K562 (cell line): Measurements from ENCODE around the gene NMNAT2. TPM values are rescaled to one million over a fixed set of nuclear protein-coding genes. Genes with fewer than 3 reads are reported as not detected.
"Not testable (repeated sequence)": the region's sequence is repeated elsewhere in the genome, so short reads cannot be mapped to it uniquely, and the experiment has no call there.

Experiments
- ATAC-seq: fragments of 200-7000 bp; cut with Tn5 transposase; 3 replicates; pipeline ENCODE4 v1.9.1; 2020; ENCODE audit warnings: moderate library complexity
- BruUV-seq: library from RNA; stranded (reverse); fragments of 400-500 nt; replicated peaks from 2 replicates; lab custom pipeline; 2021; lab: Mats Ljungman, UMichigan
- CTCF ChIA-PET: fragments of 300-600 bp; formaldehyde crosslinking; extraction: SDS; loops from one replicate; lab custom pipeline; 2021; ENCODE audit warnings: low intra/inter-chr PET ratio; lab: Yijun Ruan, JAX
- POLR2A ChIA-PET: fragments of 300-600, 350-650 bp; sonication (Branson Sonifier 250); formaldehyde crosslinking; extraction: SDS; loops from one replicate; lab custom pipeline; 2021; ENCODE audit warnings: antibody characterized with exemption, inconsistent platforms; lab: Yijun Ruan, JAX
- DNase-seq, 4 experiments: peaks; one replicate each; pipeline versions ENCODE4 v3.0.0 to v3.0.0-alpha.2; 2011 to 2018; ENCODE audit warnings: low spot score in 3 of 4, mixed read lengths in 3 of 4; ENCODE audit errors: extremely low read depth in 1 of 4
- FAIRE-seq: peaks from 2 replicates; lab custom pipeline; 2011; peaks lifted over from hg19 to GRCh38; lab: Jason Lieb, UNC
- H2AFZ ChIP-seq: 2 replicates; pipeline ENCODE4 v1.6.0; 2011; ENCODE audit warnings: low read depth, low read length, control low read depth, inconsistent platforms
- H3K27ac ChIP-seq: fragments of 200-600 bp; 3 replicates; pipeline ENCODE4 v1.8.0; 2011; ENCODE audit warnings: low read depth, mild to moderate bottlenecking, control low read depth, inconsistent platforms, low read length, moderate library complexity, mixed read lengths; ENCODE audit errors: extremely low read depth
- H3K27me3 ChIP-seq, 2 experiments: fragments of 300-600 bp in 1 of 2; 2 replicates in 1 of 2; 3 replicates in 1 of 2; pipeline versions ENCODE4 v1.6.0 to v1.8.0; 2011; ENCODE audit warnings: inconsistent platforms in 2 of 2, low read length in 2 of 2, mild to moderate bottlenecking in 1 of 2, mixed read lengths in 1 of 2, moderate library complexity in 1 of 2; ENCODE audit not compliant: control insufficient read depth in 2 of 2, insufficient read depth in 2 of 2
- H3K36me3 ChIP-seq: fragments of 300-600 bp; 3 replicates; pipeline ENCODE4 v1.8.0; 2011; ENCODE audit warnings: mild to moderate bottlenecking, low read length, inconsistent platforms; ENCODE audit not compliant: control insufficient read depth, insufficient read depth
- H3K4me1 ChIP-seq, 2 experiments: fragments of 200-600 bp in 1 of 2; replicated peaks in 1 of 2; 2 replicates in 1 of 2; 3 replicates in 1 of 2; pipeline versions ENCODE4 v1.5.1 to v1.8.0; 2011; ENCODE audit warnings: inconsistent platforms in 2 of 2, low read length in 2 of 2, mild to moderate bottlenecking in 1 of 2, mixed read lengths in 1 of 2, moderate library complexity in 1 of 2; ENCODE audit not compliant: control insufficient read depth in 2 of 2, insufficient read depth in 2 of 2
- H3K4me2 ChIP-seq: 2 replicates; pipeline ENCODE4 v1.6.1; 2011; ENCODE audit warnings: low read length, control low read depth, inconsistent platforms, mixed read lengths; ENCODE audit not compliant: insufficient read depth
- H3K4me3 ChIP-seq: fragments of 200-600 bp; sonication (generic), shearing (Covaris generic); 2 replicates; pipeline ENCODE4 v1.5.1; 2016; ENCODE audit warnings: control low read depth, inconsistent platforms
- H3K79me2 ChIP-seq: fragments of 200-600 bp; 3 replicates; pipeline ENCODE4 v1.8.0; 2011; ENCODE audit warnings: low read length, inconsistent platforms; ENCODE audit not compliant: control insufficient read depth, insufficient read depth
- H3K9ac ChIP-seq, 2 experiments: 2 replicates each; pipeline versions ENCODE4 v1.6.0 to v1.6.1; 2011; ENCODE audit warnings: low read depth in 2 of 2, low read length in 2 of 2, control low read depth in 1 of 2, inconsistent platforms in 1 of 2, mild to moderate bottlenecking in 1 of 2, mixed read lengths in 1 of 2; ENCODE audit not compliant: insufficient read depth in 1 of 2
- H3K9me1 ChIP-seq: one replicate; pipeline ENCODE4 v1.6.0; 2011; ENCODE audit warnings: inconsistent platforms, mild to moderate bottlenecking, low read length, moderate library complexity; ENCODE audit not compliant: control insufficient read depth, insufficient read depth
- H3K9me3 ChIP-seq: replicated peaks from 2 replicates; pipeline ENCODE4 v1.5.1; 2011; ENCODE audit warnings: low read depth, low read length, inconsistent platforms; ENCODE audit not compliant: control insufficient read depth, insufficient read depth
- H4K20me1 ChIP-seq: replicated peaks from 2 replicates; pipeline ENCODE4 v1.6.1; 2011; ENCODE audit warnings: low read length, inconsistent platforms, mixed read lengths; ENCODE audit not compliant: control insufficient read depth, insufficient read depth
- FOXA1 ChIP-seq: fragments of 450-650 bp; IDR thresholded peaks from 2 replicates; pipeline ENCODE4 v1.6.1; 2016; ENCODE audit warnings: mild to moderate bottlenecking, borderline replicate concordance
- HDAC2 ChIP-seq: fragments of 450-650 bp; IDR thresholded peaks from 2 replicates; pipeline ENCODE4 v1.6.1; 2016; ENCODE audit warnings: mild to moderate bottlenecking
- KLF16 ChIP-seq: IDR thresholded peaks from 2 replicates; pipeline ENCODE4 v1.6.1; 2016; ENCODE audit warnings: antibody characterized with exemption
- L3MBTL2 ChIP-seq: fragments of 450-650 bp; IDR thresholded peaks from 2 replicates; pipeline ENCODE4 v1.6.1; 2016; ENCODE audit warnings: mild to moderate bottlenecking, moderate library complexity
- RFX7 ChIP-seq: fragments of 250-450 bp; sonication (Bioruptor Pico); IDR thresholded peaks from 2 replicates; pipeline ENCODE4 v1.5.1; 2021; ENCODE audit warnings: mild to moderate bottlenecking
- ZFP1 ChIP-seq: fragments of 450-650 bp; formaldehyde crosslinking; IDR thresholded peaks from 2 replicates; pipeline ENCODE4 v1.4.0; 2020; ENCODE audit warnings: mild to moderate bottlenecking, mixed read lengths
- ZNF175 ChIP-seq: fragments of 200-800 bp; sonication (Bioruptor generic); IDR thresholded peaks from 2 replicates; pipeline ENCODE4 v1.6.1; 2016; ENCODE audit warnings: low read depth, mild to moderate bottlenecking, missing genetic modification characterization, missing compliant biosample characterization
- ZNF785 ChIP-seq: fragments of 250-450 bp; sonication (Bioruptor Pico); IDR thresholded peaks from 2 replicates; pipeline ENCODE4 v1.4.0; 2020; ENCODE audit warnings: mild to moderate bottlenecking
- WGBS: fragments of 100-300 bp; shearing (Covaris generic); methylation state at CpG from one replicate; pipeline ENCODE4 v1.1.6; 2016; ENCODE audit warnings: low coverage, mixed read lengths; ENCODE audit not compliant: insufficient coverage; ENCODE audit errors: missing lambda C conversion rate; 5-methylcytosine and 5-hydroxymethylcytosine counted together
- in situ Hi-C: fragments of 300-500 bp; cut with MboI; formaldehyde crosslinking; loops from 4 replicates; pipeline ENCODE4 v1.15.0; 2018; ENCODE audit warnings: inconsistent platforms, mixed read lengths
- intact Hi-C: fragments of 100-400 bp; cut with micrococcal nuclease; formaldehyde crosslinking; loops from 2 replicates; pipeline ENCODE4 v1.14.2; 2022
- polyA plus RNA-seq, 8 experiments: library from polyadenylated mRNA; depleted of rRNA in 4 of 8; stranded (reverse) in 5 of 8; unstranded in 3 of 8; fragments of >200 nt; fragmentation: Nextera tagmentation in 2 of 8; fragmentation: Illumina TruSeq in 1 of 8; extraction: Ambion mirVana in 2 of 8; extraction: Trizol in 1 of 8; gene quantifications; 2 replicates each; pipeline versions ENCODE4 v1.2.1 to v1.2.3, GENCODE V29; 2011 to 2014; ENCODE audit warnings: inconsistent platforms in 1 of 8, missing spikeins in 1 of 8
- total RNA-seq, 7 experiments: library from RNA; depleted of rRNA in 6 of 7; stranded (reverse); fragments of >200 nt in 6 of 7; fragmentation: Illumina TruSeq in 2 of 7; extraction: Trizol in 2 of 7; gene quantifications; 2 replicates each; pipeline versions ENCODE4 v1.2.1 to v1.2.3, GENCODE V29; 2011 to 2021; ENCODE audit warnings: low replicate concordance in 1 of 7
- TF ChIP-seq, protein P1 (sequence below): sonication (generic); formaldehyde crosslinking; IDR thresholded peaks from 2 replicates; pipeline ENCODE4 v1.8.1; 2023; ENCODE audit warnings: mild to moderate bottlenecking, missing genetic modification reagents

NMNAT2 gene
- total and polyA plus RNA-seq, 9 of the 15 experiments (the other 6 are each of a cell fraction or from before 2014, with no cell fraction given): not detected

DNA sequence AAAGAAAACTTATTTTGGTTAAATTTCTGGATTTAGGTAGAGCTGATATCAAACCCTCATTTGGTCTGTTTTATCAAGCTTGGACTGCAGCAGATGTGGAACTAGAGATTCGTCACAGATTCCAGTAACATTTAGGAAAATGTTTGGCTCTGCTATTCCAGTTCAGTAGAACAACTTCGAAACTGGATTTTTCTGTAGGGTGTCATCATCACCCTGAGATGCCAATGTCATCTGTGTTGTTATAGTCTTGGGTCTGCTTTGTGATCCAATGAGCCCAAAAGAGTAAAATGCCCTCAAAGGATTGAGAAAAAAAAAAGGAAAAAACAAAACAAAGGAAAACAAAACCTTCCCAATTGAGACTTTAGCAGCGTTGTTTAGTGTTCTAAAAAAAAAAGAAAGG is 176.7 kb downstream of the NMNAT2 start (continued):
- no peak for TF ChIP-seq RFX7 (CRISPR knock-in tag)
- TF ChIP-seq, protein P1, sequence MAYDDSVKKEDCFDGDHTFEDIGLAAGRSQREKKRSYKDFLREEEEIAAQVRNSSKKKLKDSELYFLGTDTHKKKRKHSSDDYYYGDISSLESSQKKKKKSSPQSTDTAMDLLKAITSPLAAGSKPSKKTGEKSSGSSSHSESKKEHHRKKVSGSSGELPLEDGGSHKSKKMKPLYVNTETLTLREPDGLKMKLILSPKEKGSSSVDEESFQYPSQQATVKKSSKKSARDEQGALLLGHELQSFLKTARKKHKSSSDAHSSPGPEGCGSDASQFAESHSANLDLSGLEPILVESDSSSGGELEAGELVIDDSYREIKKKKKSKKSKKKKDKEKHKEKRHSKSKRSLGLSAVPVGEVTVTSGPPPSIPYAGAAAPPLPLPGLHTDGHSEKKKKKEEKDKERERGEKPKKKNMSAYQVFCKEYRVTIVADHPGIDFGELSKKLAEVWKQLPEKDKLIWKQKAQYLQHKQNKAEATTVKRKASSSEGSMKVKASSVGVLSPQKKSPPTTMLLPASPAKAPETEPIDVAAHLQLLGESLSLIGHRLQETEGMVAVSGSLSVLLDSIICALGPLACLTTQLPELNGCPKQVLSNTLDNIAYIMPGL (CRISPR knock-in tag): no peak
- TF ChIP-seq KLF16: no peak
- TF ChIP-seq ZNF175 (CRISPR knock-in tag): no peak
- no peak for TF ChIP-seq FOXA1
- no peak for TF ChIP-seq ZNF785 (CRISPR knock-in tag)
- no peak for TF ChIP-seq L3MBTL2
- TF ChIP-seq ZFP1 (CRISPR knock-in tag): no peak
- no peak for TF ChIP-seq HDAC2

DNA sequence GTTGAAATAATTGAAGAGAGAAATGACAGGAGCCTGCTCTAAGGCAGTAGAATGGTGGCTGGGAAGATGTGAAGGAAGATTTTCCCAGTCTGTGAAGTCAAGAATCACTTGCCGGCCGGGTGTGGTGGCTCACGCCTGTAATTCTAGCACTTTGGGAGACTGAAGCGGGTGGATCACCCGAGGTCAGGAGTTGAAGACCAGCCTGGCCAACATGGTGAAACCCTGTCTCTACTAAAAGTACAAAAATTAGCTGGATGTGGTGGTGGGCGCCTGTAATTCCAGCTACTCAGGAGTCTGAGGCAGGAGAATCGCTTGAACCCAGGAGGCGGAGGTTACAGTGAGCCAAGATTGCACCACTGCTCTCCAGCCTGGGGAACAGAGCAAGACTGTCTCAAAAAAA is 177.3 kb downstream of the NMNAT2 start:
- H3K9ac ChIP-seq, H2AFZ ChIP-seq, H3K4me2 ChIP-seq, intact Hi-C loops, H3K36me3 ChIP-seq, ATAC-seq, H3K4me1 ChIP-seq, FAIRE-seq, H3K4me3 ChIP-seq, H3K79me2 ChIP-seq, DNase-seq, H3K9me1 ChIP-seq, POLR2A ChIA-PET, BruUV-seq, CTCF ChIA-PET, H3K27ac ChIP-seq, H3K9me3 ChIP-seq, H4K20me1 ChIP-seq: not testable (repeated sequence)
- 1% methylated on average over 8 of the region's 8 CpGs for WGBS
- peaks cover 6 to 21% of the 10 kb centered on the region in 2 experiments for H3K27me3 ChIP-seq
- in situ Hi-C loops: loop anchor here (25.0 kb wide), 1 partner anchor 279 kb away; the partner anchor contains the start of gene SHCBP1L
